Stimulated activated naive CD8-positive, alpha-beta T cell treated with anti-CD3 and anti-CD28 coated beads, Interleukin-15, Interleukin-2, amounts not matched to agents 100 U/mL and 50 U/mL, for 24 hours (primary cell): ENCODE measurements around the gene SETDB2.
A peak's percentile ranks its signal among the peaks of the same experiment; 100 is the strongest.

Source experiments
- ATAC-seq: fragments of 150-1000 bp; cut with Tn5 transposase; one replicate; pipeline ENCODE4 v1.10.0; 2021
- DNase-seq: peaks from one replicate; pipeline ENCODE4 v3.0.0; 2021

The SETDB2 gene, protein sequence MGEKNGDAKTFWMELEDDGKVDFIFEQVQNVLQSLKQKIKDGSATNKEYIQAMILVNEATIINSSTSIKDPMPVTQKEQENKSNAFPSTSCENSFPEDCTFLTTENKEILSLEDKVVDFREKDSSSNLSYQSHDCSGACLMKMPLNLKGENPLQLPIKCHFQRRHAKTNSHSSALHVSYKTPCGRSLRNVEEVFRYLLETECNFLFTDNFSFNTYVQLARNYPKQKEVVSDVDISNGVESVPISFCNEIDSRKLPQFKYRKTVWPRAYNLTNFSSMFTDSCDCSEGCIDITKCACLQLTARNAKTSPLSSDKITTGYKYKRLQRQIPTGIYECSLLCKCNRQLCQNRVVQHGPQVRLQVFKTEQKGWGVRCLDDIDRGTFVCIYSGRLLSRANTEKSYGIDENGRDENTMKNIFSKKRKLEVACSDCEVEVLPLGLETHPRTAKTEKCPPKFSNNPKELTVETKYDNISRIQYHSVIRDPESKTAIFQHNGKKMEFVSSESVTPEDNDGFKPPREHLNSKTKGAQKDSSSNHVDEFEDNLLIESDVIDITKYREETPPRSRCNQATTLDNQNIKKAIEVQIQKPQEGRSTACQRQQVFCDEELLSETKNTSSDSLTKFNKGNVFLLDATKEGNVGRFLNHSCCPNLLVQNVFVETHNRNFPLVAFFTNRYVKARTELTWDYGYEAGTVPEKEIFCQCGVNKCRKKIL

DNA sequence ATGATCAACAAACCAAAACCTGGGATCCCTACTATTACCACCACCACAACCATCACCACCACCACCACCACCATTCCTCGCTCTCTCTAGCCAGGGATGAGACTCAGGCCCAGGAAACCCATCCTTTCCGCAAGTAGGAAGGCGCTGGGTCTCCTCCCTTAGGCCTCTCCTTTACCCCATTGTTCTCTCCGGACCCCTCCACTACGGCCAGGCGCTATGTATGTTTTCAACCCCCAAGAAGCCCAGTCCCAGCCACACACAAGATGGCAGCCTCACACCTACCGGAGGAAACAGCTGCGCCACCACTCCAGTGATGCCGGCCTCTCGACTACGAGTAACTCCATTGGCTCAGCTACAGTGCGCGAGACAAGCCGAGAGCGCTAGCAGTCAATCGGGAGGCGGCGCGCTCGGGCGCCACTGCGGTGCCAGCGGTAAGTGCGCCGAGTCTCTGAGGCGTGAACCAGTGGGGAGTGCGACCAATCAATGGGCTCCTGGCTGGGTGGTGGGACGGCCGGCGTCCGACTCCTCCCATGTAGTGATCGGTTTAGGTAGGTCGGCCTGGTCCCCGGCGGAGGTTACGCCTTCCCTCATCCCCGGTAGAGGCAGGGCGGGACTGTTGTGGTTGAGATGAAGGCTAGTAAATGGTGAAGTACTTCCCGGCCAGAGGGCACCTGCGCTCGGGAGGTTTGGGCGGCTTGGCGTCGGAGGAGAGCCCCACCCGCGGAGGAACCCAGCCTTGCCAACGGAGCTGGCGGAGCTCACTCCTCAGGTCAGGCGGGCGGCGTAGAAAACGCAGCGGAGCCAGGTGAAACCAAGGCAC lies at the start of gene SETDB2, which contains the start of gene CAB39L:
Gene SETDB2, plus strand, starts transcription at position 571 of the 820 bp plus-strand sequence. CDS start 7,620 bp downstream, outside the sequence.
Gene CAB39L, minus strand, starts transcription at position 361 of the 820 bp plus-strand sequence. CDS start 61,154 bp downstream, outside the sequence.
- DNase-seq = peak; percentile 97
- ATAC-seq = peak; percentile 98

DNA sequence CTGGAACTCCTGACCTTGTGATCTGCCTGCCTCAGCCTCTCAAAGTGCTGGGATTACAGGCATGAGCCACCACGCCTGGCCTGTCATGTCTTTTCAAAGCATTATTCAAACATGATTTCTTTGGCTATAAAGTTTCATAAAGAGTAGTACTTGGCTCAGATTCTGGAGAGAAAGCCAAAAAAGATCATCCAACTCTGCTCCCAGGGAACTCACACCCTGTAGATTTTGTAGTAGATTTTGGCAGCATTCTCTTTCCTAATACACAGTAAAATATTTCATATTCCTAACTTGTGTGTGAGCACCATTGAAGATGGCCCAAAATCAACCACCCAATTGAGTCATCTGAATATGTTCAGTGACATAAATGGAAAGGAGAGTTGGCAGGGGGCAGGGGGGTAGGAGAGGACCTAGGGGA lies 48.6 kb upstream of the SETDB2 start:
- no peak for ATAC-seq
- DNase-seq = no peak

DNA sequence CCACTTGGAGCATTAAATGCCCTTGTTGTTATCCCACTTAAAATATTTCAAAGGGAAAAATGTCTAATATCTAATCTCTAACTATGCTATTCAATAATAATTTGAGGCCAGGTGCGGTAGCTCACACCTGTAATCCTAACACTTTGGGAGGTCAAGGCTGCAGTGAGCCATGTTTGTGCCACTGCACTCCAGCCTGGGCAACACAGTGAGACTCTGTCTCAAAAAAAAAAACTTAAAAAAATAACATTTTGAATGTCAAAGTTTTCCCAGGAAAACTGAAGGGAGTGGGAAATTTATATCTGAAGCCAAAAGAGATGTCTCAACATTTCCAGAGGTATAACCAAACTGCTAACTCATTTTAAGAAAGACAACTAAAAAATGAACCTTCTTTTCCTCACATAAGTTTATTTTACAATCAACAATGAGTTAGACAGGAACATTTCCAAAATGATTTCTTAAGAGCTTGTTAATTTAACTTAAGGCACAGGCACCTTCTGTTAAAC lies 48.1 kb upstream of the SETDB2 start:
- DNase-seq = no peak
- no peak for ATAC-seq

DNA sequence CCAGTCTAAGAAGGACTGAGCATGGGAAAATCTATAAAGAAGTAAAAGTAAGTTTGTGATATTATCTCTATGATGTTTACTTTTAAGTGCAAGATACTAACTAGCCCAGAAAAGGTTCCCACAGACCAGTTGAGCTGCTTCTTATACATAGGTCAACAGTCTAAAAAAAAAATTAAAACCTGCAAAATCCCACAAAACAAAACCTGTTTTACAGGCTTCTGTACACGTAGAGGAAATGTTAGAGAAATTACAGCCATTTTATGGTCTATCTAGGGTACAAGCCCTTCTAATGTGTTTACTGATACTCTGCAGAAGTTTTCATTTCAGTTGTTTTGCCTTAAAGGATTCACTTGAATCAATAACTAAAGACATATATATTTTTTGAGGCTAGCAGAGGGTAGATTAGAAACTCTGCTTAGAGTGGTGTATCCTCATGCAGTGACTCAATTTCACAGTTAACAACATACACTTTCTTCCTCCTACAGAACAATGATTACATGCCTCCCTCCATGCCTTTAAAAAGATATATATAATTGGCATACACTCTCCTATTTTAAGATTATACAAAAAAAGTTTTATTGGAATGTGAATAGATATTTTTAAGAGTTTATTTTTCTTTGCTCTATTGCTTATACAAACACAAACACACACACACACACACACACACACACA lies 44.1 kb upstream of the SETDB2 start:
- ATAC-seq = no peak
- no peak for DNase-seq

DNA sequence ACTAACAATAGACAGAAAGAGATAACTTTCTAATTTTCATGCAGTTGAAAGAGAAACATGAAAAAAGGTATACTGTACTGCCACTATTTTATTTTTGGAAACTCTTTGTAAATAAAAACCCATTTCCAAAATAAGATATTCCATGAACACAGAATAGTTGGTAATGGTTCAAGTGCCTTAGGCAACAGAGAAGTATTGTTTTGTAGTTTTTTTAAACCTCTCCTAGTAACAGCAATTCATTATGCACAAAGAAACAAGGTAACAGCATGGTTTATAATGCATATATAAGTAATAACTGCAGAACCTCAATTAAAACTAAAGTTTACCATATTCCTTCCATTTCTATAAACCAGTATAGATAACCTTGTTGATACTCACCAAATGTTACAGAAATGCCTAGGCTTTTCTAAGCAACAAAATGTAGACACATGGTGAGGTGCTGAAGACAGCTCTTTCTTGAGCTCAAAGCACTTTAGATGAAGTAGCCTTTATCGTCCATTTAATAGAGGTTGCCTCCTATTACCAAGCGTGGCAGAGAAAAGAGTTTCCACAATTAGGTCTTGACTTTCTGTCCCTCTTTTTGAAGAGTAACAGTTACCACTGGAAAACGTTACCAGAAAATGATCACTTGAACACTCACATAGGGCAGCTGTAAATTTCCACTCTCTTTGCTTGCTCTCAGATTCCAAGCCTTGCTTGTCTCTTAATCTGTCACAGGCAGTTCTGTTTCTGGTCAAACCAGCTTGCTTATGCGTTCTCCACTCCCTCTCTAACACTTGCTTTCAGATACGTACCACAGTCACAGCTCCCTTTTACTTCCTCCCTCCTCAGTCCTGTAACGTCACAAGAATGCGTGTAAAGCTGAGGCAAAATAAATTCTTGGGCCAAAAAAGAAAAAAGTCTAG lies 43.1 kb upstream of the SETDB2 start:
- no peak for DNase-seq
- no peak for ATAC-seq

DNA sequence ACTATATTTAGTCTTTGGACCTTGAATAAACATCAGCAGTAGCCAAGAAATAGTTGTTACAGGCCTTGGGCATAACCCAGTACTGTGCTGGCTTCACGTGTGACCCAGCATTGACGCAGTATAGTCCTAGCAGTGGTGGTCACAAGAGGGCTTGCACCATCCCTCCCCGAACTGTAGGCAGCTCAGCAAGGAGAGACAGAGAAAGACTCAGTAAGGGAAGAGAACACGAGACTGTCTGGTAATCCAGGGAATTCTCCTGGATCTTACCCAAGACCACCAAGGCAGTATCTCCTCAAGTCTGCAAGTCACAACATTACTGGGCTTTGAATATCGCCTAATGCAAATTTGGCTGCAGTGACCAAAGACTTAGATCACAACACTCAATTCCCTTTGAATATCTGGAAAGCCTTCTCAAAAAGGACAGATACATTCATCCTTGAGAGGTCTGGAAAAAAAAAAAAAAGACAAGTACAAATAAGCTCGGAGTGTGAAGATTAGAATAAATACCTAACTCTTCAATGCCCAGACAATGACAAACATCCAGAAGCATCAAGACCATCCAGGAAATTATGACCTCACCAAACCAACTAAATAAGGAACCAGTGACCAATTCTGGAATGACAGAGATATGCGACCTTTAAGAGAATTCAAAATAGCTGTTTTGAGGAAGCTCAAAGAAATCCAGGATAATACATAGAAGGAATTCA lies 39.9 kb upstream of the SETDB2 start:
- ATAC-seq (no peak), DNase-seq (no peak)

DNA sequence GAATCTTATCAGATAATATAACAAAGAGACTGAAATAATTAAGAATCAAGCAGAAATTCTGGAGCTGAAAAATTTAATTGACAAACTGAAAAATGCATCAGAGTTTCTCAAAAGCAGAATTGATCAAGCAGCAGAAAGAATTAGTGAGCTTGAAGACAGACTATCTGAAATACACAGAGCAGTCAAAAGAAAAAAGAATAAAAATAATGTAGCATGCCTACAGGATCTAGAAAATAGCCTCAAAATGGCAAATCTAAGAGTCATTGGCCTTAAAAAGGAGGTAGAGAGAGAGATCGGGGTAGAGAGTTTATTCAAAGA lies 39.4 kb upstream of the SETDB2 start:
- DNase-seq (no peak), ATAC-seq (no peak)

DNA sequence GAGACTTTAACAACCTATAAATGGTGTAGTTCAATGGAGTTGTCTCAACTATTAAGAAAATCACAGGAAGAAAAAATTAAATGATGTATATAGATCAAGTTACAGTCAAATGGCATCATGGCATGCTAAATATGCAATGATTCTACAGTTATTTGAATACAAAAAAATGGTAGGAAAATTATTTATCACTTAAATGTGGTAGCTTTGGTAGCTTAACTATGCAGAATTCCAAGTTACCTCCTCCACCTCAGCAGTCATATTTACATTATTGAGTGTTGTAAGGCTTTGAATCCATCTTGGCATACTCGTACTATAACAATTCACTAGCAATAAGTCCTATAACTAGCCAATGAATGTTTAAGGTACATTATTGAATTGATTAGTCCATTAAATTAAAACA lies 37.0 kb upstream of the SETDB2 start:
- DNase-seq (no peak), ATAC-seq (no peak)

DNA sequence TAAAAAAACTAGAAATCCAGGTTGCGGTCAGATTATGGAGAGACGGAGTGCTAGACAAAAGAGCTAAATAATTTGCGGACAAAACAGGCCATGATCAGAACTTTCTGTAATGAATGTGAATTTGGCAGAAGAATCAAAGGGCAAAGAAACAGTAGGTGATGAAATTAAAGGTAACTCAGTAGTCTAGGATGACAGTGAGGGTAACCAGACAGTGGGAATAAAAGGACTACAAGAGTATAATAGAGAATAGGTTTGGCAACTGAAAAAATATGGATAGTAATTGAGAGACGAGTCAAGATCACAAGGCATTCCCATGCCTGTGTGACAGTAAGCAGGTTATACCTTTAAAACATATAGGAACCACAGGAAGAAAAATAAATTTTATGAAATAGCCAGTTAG lies 36.1 kb upstream of the SETDB2 start:
- ATAC-seq (no peak), DNase-seq (no peak)

DNA sequence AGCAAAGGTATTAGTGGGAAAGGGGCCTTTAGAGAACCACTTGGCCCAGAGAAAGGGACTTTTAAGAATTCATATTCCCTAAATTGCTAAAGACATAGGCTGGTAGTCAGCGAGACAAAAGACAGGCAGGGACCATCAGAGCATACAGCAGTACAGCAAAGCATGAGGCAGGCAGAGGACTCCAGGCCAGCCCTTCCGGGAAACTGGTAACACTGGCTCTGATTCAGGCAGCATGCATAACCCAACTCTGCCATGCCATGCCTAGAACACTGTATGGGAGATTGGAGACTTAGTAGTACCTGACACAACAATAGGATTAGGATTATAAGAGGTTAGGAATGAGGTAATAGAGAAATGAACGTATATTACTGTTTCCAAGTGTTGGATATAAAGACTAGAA lies 35.1 kb upstream of the SETDB2 start:
- DNase-seq (no peak), ATAC-seq (no peak)

DNA sequence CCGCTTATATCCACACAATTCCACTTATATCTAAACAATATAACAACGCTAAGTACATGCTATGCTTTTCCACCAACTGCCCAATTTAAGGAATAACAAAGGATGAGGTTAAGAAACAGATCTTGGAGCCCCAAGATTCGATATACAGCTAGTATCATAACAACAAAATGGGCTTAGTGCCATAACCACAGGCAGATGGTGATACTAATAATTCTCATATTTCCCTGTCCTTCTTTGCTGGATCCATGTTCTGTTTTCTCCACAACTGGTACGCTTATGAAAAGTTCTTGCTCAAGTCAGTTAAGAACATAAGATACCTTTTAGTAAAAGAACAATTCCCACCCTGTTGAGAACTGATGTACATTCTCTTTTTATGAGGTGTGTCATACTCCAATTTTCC lies 34.1 kb upstream of the SETDB2 start:
- no peak for DNase-seq
- ATAC-seq = no peak

DNA sequence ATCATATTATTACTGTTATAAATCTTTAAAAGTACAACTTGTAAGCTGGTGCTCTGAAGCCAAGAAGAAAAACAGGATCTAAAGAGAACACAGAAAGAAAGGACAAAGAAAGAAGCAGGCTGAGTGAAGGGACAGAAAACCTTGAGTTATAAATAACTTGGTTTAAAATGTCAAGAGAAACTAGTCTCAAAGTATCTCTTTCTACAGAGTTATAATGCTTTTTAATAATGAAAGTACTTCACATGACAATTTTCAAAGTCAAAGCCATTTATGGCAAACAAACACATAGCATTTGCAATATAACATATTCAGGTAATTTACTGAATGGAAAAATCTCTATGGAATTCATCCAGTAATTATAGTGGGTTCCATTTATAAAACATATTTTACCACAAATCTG lies 33.6 kb upstream of the SETDB2 start:
- no peak for ATAC-seq
- no peak for DNase-seq

DNA sequence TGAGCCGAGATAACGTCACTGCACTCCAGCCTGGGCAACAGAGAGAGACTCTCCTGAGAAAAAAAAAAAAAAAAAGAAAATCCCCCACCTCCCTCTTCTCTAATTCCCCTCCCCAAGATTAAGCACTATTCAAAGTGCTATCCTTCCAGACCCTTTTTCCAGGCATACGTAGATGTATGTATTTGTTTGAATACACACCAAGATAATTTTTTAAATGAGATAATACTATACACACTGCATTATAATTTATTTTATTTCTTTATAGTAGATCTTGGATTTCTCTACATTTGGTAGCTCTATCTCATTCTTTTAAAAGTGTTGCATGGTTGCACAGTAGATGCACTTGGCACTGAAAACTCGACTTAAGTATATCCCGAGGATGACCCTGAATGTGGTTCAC lies 32.7 kb upstream of the SETDB2 start:
- DNase-seq = no peak
- ATAC-seq = no peak

DNA sequence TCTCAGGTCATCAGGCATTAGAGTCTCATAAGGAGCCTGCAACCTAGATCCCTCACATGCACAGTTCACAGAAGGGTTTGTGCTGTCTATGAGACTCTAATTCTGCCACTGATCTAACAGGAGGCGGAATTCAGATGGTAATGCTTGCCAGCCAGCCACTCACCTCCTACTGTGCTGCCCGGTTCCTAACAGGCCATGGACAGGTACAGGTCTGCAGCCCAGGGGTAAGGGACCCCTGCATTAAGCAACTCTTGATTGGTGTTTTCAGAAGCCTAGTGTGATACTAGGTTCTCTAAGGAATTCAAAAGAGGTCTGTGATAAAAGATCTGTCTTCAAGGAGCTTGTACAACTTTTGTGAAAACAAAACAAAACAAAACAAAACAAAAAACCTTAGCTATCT lies 31.3 kb upstream of the SETDB2 start:
- ATAC-seq = no peak

DNA sequence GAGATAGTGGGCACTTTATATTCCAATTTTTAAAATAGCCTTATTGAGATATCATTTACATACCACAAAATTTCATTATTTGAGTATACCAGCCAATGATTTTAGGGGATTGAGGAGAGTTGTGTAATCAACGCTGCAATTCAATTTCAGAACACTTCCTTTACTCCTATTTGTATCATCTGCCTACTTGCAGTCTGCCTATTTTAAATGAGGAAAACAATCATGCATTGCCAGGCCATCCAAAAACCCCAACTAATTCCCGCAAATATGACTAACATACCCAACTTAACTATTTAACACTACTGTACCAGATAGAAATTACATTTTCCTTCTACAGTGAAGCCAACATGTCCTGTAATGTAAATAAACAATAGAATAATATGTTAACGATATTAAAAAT lies 26.9 kb upstream of the SETDB2 start:
- DNase-seq (no peak), ATAC-seq (no peak)

More for the DNA sequence above, 31.3 kb upstream of the SETDB2 start:
- DNase-seq = no peak

DNA sequence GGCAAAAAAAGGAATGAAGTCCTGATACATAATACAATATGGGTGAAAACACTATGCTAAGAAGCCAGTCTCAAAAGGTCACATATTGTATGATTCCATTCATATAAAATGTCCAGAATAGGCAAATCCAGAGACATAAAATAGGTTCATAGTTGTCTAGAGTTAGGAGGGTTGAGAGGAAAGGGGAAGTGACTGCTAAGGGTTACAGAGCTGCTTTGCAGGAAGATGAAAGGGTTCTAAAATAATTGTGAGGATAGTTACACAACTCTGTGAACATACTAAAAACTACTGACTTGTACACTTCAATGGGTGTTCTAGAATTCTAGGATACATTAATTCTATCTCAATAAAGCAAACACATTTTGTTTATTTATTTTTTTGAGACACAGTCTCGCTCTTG lies 25.9 kb upstream of the SETDB2 start:
- ATAC-seq (no peak), DNase-seq (no peak)

DNA sequence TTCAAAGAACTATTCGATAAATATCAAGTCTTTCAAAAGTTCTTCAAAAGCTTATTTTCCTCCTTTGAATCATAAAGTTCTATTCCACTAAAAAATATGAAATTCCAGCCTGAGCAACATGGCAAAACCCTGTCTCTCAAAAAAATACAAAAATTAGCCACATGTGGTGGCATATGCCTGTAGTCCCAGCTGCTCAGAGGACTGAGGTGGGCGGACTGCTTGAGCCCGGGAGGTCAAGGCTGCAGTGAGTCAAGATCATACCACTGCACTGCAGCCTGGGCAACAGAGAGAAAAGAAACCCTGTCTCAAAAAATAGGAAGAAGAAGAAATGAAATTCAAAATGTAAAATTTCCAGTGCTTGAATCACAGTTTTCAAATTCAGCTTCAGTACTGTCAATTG lies 24.8 kb upstream of the SETDB2 start:
- DNase-seq (no peak), ATAC-seq (no peak)

DNA sequence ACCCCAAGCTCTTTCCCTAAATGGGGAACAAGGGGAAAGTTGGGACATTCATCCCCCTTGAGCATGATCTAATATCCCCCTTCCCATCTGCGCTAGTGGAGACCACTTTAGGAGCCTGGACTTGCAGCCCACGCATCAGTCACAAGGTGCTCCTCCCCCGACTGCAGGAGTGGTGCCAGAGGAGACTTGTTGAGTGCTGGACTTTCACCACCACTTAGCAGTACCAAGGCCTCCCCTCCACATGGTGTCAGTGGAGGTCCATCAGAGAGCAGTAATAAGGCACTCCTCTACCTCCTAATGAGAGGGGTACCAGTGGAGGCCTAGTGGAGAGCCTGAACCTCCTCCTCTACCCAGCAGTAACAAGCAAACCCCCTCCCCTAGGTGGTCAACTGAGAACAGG lies 22.7 kb upstream of the SETDB2 start:
- peak; percentile 77 for ATAC-seq

DNA sequence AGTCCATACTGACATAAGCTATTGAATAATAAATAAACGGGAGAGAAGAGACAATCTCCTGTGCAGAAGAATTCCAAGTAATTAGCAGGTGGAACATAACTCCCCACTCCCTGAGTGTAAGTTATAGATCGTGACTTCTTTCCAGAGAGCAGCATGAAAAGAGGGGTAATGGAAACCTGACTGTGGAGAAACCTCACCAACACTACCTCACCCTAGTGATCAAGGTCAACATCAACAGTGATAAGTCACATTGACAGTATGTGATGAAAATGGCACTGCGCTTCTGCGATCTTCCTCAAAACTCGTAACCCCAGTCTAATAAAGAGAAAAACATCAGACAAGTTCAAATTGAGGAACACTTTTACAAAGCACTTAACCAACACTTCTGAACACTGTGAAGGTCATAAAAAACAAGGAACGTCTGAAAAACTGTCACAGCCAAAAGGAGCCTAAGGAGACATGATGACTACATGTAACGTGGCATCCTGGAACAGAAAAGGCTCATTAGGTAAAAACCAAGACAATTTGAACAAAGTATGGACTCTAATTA lies 20.0 kb upstream of the SETDB2 start:
- no peak for DNase-seq
- ATAC-seq = no peak

More for the DNA sequence above, 22.7 kb upstream of the SETDB2 start:
- peak; percentile 15 for DNase-seq
